NCI-H1092 (cell line): ENCODE measurements around the gene ASIC4.

Experiments used
- DNase-seq: peaks from one replicate; lab custom pipeline; 2025; lab: John Stamatoyannopoulos, UW

The ASIC4 gene

DNA sequence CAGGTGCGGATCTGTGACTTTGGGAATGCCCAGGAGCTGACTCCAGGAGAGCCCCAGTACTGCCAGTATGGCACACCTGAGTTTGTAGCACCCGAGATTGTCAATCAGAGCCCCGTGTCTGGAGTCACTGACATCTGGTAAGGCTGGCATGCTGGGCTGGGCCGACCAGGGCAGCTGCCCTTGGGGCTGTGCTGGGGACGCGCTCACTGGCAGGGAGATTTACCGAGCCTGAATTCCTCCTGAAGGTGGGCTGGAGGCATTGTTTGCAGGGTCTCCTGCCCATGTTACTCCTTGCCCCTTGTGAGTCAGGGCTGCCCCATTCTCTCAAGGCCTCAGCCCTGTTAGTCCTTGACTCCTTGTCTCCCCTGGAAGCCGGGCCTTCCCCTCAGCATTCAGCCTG, 34.3 kb upstream of the ASIC4 start:
- no peak for DNase-seq

DNA sequence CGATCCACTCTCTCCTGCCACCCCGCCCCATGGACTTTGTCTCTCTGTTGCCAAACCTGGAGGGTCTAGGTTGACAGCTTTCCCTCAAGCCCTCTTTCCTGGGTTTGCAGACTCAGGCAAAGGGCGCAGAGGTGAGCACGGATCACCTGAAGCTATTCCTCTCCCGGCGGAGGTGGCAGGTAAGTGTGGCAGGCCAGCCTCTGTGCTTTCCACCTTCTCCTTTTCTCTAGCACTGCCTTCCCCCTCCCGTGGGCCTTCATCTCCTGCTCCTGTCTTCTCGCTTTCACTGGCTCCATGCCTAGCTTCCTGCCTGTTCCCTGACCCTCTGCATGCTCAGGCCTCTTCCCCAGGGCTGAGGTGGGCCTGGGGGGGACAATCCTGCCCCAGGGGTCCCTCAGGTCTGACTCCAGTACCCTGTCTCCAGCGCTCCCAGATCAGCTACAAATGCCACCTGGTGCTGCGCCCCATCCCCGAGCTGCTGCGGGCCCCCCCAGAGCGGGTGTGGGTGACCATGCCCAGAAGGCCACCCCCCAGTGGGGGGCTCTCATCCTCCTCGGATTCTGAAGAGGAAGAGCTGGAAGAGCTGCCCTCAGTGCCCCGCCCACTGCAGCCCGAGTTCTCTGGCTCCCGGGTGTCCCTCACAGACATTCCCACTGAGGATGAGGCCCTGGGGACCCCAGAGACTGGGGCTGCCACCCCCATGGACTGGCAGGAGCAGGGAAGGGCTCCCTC, 31.4 kb upstream of the ASIC4 start:
- no peak for DNase-seq

DNA sequence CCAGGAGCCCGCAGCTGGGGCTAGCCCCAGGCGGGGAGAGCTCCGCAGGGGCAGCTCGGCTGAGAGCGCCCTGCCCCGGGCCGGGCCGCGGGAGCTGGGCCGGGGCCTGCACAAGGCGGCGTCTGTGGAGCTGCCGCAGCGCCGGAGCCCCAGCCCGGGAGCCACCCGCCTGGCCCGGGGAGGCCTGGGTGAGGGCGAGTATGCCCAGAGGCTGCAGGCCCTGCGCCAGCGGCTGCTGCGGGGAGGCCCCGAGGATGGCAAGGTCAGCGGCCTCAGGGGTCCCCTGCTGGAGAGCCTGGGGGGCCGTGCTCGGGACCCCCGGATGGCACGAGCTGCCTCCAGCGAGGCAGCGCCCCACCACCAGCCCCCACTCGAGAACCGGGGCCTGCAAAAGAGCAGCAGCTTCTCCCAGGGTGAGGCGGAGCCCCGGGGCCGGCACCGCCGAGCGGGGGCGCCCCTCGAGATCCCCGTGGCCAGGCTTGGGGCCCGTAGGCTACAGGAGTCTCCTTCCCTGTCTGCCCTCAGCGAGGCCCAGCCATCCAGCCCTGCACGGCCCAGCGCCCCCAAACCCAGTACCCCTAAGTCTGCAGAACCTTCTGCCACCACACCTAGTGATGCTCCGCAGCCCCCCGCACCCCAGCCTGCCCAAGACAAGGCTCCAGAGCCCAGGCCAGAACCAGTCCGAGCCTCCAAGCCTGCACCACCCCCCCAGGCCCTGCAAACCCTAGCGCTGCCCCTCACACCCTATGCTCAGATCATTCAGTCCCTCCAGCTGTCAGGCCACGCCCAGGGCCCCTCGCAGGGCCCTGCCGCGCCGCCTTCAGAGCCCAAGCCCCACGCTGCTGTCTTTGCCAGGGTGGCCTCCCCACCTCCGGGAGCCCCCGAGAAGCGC, 30.6 kb upstream of the ASIC4 start:
- no peak for DNase-seq

DNA sequence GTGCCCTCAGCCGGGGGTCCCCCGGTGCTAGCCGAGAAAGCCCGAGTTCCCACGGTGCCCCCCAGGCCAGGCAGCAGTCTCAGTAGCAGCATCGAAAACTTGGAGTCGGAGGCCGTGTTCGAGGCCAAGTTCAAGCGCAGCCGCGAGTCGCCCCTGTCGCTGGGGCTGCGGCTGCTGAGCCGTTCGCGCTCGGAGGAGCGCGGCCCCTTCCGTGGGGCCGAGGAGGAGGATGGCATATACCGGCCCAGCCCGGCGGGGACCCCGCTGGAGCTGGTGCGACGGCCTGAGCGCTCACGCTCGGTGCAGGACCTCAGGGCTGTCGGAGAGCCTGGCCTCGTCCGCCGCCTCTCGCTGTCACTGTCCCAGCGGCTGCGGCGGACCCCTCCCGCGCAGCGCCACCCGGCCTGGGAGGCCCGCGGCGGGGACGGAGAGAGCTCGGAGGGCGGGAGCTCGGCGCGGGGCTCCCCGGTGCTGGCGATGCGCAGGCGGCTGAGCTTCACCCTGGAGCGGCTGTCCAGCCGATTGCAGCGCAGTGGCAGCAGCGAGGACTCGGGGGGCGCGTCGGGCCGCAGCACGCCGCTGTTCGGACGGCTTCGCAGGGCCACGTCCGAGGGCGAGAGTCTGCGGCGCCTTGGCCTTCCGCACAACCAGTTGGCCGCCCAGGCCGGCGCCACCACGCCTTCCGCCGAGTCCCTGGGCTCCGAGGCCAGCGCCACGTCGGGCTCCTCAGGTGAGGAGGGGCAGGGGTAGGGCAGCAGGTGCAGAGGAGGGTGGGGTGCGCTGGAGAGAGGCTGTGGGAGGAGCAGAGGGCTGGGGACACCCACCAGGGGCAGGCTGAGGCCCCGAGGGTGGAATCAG, 29.7 kb upstream of the ASIC4 start:
- no peak for DNase-seq

DNA sequence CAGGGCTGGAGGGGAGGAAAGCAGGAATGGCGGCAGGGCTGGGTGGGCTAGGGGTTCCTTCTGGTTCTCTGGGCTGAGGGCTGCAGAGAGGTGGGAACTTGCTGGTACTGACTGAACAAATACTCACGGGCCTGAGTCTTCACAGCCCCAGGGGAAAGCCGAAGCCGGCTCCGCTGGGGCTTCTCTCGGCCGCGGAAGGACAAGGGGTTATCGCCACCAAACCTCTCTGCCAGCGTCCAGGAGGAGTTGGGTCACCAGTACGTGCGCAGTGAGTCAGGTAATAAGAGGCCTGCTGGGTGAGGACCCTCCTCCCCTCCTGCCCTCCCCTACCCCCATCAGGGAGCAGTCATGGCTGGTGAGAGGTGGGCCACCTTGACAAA, 29.1 kb upstream of the ASIC4 start:
- DNase-seq: no peak

DNA sequence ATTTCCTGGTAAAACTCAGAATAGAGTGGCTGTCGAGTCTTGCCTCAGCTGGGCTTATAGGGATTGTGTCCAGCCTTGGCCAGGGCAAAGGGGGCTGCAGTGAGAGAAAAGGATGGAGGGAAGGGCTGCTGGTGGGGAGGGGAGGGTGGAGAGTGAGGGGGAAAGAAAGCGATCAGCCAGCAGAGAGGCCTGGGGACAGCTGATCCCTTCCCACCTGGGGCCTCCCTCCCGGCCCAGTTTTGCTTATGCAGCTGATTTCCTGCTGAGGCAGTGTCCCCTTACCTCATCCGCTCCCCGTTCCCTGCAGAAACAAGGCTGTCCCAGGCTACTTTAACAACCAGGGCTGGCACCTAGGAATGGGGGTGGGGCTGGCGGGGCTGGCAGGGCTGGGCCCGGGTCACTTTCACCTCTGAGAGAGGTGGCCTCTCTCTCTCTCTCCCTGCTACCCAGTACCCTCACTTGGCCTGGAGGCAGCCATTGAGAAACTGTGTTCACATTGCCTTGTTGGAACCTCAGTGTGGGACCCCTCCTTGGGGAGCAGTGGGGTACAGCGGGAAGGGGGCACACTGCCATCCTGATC, 27.8 kb upstream of the ASIC4 start:
- no peak for DNase-seq

DNA sequence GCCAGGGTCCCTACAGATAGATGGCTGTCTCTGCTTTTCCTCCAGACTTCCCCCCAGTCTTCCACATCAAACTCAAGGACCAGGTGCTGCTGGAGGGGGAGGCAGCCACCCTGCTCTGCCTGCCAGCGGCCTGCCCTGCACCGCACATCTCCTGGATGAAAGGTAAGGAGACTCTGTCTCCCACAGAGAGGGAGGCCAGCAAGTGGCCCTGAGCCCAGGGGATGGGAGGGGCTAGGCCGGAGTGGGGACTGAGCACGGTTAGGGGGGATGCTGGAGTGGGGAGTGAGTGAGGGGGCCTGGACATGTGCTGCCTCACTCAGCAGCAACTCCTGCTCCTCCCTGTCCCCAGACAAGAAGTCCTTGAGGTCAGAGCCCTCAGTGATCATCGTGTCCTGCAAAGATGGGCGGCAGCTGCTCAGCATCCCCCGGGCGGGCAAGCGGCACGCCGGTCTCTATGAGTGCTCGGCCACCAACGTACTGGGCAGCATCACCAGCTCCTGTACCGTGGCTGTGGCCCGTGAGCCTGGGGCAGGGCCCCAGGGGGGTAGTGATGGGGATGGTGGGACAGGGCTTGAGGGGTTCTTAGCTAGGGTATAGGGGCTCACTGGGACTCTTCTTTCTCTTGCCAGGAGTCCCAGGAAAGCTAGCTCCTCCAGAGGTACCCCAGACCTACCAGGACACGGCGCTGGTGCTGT, 26.0 kb upstream of the ASIC4 start:
- no peak for DNase-seq

DNA sequence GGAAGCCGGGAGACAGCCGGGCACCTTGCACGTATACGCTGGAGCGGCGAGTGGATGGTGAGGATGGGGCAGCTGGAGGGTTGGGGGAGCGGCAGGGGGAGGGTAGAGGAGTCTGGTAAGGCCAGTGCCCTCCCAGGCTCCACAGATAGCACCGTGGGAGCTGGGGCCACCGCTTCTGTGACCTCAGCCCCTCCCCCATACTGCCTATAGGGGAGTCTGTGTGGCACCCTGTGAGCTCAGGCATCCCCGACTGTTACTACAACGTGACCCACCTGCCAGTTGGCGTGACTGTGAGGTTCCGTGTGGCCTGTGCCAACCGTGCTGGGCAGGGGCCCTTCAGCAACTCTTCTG, 25.5 kb upstream of the ASIC4 start:
- no peak for DNase-seq

DNA sequence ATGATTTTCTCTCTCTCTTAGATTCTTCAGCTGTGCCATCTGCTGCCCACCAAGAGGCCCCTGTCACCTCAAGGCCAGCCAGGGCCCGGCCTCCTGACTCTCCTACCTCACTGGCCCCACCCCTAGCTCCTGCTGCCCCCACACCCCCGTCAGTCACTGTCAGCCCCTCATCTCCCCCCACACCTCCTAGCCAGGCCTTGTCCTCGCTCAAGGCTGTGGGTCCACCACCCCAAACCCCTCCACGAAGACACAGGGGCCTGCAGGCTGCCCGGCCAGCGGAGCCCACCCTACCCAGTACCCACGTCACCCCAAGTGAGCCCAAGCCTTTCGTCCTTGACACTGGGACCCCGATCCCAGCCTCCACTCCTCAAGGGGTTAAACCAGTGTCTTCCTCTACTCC, 25.0 kb upstream of the ASIC4 start:
- no peak for DNase-seq

DNA sequence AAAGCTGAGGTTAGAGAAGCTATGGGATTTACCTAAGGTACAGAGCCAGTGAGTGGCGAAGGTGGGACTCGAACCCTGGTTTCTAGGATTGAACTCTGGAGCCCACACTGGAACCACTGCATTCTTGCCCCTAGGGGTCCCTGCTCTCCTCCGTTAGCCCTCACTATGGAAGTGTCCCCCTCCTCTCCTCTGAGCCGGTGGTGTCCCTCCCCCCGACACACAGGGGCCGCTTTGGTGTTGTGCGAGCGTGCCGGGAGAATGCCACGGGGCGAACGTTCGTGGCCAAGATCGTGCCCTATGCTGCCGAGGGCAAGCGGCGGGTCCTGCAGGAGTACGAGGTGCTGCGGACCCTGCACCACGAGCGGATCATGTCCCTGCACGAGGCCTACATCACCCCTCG, 24.1 kb upstream of the ASIC4 start:
- DNase-seq: no peak

DNA sequence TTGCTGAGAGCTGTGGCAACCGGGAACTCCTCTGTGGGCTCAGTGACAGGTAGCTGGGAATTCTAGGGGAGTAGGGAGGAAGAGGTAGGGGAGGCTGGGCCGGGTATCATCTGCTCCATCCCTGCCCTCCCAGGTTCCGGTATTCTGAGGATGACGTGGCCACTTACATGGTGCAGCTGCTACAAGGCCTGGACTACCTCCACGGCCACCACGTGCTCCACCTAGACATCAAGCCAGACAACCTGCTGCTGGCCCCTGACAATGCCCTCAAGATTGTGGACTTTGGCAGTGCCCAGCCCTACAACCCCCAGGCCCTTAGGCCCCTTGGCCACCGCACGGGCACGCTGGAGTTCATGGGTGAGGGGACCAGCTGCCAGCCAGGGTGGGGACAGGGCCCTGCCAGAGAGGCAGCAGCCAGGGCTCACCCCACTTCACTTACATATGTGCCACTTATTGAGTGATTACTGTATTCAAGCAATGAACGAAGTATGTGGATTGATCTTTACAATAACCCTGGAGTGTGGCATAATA, 23.6 kb upstream of the ASIC4 start:
- no peak for DNase-seq

DNA sequence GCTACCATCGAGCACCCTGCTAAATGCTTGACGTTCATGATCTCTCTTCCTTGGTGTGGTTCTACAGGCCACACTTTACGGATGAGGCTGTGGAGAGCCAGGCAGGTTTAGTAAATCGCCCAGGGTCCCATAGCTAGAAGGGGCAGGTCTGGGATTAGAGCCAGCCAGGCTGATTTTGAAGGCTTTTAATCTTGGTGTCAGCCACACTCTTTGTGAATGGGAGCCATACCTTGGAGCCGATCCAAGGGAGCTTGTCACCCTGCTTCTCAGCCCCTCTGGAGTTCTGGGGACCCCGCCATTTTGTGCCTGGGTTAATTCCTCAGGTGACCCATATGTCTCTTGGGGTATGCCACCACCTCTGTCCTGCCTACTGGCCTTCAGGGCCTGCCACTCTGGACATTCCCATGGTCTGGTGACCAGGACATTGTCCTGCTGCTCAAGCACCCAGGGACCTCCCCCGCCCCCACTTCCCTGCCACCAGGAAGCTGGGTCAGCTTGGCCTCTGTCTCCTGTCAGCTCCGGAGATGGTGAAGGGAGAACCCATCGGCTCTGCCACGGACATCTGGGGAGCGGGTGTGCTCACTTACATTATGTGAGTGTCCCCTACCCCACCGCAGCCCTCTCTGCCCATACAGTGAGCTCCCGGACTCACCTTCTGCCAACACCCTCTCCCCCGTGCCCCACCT, 22.9 kb upstream of the ASIC4 start:
- DNase-seq: no peak

DNA sequence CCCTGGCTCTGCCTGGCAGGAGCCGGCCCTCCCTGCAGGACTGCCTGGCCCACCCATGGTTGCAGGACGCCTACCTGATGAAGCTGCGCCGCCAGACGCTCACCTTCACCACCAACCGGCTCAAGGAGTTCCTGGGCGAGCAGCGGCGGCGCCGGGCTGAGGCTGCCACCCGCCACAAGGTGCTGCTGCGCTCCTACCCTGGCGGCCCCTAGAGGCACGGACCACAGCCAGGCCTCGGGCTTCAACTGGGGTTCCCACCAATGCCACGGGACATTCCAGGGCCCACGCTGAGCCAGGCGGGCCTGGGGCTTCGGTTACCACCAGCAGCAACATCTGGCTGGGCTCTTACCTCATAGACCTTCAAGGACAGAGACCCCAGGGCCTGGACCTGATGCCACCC, 21.7 kb upstream of the ASIC4 start:
- DNase-seq: no peak

DNA sequence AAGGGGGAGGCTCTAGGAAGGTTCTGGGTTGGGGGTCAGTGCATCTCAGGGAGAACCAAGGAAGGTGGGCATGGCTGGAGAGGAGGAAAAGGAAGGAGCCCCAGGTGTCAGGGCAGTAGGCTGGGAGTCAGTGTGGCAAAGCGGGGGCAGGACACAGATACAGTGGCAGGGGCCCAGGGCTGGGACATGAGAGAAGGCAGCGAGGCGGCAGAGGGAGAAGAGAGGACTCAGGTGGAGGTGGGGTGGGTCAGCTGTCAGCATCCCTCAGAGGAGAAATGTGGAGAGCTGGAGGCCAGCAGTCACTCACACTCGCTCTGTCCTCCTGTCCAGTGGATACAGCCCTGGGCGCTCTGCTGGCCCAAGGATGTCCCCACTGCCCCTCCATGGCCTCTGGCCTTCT, 21.2 kb upstream of the ASIC4 start:
- DNase-seq: no peak

DNA sequence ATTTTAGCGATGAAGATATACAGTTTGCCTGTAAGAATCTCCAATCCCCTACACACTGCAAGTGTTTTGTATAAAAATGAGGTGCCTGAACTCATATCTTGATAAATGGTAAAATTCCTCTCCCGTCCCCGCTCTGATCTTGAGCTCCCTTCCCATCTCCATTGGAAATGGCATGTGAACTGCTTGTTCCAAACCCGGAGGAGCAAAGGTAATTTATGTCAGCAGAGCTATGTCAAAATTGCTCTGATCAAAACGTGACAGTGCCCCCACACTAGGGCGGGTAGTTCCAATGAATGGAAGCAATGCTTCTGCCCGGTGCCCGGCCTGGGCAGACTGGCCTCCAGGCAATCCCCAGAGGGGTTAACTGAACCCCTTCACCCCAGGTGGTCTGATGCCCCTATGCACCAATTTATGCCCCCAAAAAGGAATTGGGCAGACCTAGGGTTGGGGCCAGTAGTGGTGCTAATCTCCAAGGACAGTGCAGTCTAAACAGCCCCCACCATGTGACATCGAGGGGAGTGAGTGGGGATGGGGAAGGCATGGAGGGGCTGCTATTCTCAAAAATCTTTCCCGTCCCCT, 19.2 kb upstream of the ASIC4 start:
- DNase-seq: no peak

DNA sequence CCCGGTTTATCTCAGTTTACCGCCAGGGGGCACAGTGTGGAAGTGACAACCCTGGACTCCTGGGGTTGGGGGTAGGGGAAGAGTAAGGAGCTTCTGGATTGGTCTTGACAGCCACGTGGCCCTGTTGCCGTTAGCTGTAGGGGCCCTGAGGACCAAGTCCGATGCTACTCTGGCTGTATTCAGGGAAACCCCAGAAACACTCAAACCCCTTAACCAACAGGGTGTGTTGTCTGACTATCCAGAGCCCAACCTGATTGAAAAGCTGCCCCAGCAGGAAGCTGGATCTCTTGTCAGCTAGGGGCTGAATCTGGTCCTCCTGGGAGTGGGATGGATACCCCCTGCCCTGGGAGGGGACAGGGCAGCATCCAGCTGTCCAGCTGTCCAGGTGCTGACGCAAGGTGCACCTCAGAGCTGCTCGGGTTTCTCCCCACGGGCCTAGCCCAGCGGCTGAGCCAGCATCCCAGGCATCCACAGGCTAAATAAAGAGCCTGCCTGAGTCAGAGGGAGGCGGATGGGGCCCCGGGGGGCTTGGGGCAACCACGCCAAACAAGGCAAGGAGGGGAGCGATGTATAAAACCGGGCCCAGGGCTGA, 18.7 kb upstream of the ASIC4 start:
- DNase-seq: peak; percentile 32

DNA sequence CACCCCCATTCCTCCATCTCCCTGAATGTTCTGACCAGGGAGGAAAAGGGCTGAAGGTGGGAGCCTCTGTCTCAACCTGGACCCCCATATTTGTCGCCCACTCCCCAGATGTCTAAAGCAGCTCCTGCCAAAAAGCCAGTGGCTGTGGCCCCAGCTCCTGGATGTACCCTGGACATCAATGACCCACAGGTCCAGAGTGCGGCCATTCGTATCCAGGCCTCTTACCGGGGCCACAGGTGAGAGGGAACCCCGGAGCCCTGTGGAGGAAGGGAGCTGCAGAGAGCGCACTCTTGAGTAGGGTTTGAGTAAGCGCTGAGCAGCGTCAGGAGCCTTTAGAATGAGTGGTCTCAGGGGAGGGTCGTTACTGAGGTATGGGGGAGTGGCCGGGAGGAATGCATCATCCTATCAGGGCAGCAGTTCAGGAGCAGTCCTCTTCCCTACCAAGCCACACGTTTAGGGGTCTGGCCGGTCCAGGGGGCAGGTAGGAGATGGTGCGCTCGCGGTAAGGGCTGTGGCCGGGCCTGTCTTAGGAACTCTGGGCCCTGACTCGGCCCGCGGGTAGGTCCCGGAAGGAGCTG, 17.9 kb upstream of the ASIC4 start:
- DNase-seq: no peak

DNA sequence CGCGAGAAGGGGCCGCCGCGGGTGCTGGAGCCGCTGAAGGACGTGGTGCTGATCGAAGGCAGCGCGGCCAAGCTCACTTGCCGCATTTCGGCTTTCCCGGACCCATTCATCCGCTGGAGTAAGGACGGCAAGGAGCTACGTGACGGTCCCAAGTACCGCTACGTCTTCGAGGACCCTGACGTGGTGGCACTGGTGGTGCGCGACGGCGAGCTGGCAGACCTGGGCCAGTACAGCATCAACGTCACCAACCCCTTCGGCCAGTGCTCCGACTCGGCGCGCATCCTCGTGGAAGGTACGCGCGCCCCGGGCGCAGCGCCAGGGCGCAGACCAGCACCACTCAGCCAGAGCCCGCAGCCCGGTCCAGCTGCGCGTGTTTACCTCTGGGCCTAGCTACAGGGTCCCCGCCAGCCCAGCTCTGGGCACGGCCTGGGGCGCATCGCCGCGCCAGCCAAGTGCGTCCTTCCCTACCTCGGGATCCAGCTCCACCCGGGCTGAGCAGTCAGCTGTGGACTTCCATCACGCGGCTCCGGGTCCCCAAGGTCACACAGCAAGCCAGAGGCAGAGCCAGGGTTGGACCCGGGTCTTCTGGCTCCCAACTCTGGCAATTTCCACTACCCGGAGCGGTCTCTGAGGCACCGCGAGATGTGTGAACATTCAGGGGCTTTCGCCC, 17.3 kb upstream of the ASIC4 start:
- DNase-seq: no peak
